Right lobe of liver (tissue), 4 donors: Measurements from ENCODE around the gene CROT.

Experiments used
- POLR2A ChIP-seq: fragments of 450-650 bp; IDR thresholded peaks from one replicate; pipeline ENCODE4 v1.6.1; 2017; ENCODE audit warnings: antibody characterized with exemption, mild to moderate bottlenecking
- TF ChIP-seq, protein P1 (sequence below), 4 donors: fragments of 200-600 bp in 3 of 4; fragments of 450-650 bp in 1 of 4; IDR thresholded peaks; one replicate each; pipeline versions ENCODE4 v1.5.1 to v1.8.0; 2016 to 2022; ENCODE audit warnings: antibody characterized with exemption in 4 of 4, mild to moderate bottlenecking in 2 of 4
- donor health status: DM: no; HTN: no; CAD: no.
- donor health status: DM: no; HTN: no; CAD: no.
- donor health status: DM: no; HTN: yes; CAD: no.

GRCh38 chr7:87413029-87413428, 67.6 kb downstream of the CROT start:
- TF ChIP-seq, protein P1, sequence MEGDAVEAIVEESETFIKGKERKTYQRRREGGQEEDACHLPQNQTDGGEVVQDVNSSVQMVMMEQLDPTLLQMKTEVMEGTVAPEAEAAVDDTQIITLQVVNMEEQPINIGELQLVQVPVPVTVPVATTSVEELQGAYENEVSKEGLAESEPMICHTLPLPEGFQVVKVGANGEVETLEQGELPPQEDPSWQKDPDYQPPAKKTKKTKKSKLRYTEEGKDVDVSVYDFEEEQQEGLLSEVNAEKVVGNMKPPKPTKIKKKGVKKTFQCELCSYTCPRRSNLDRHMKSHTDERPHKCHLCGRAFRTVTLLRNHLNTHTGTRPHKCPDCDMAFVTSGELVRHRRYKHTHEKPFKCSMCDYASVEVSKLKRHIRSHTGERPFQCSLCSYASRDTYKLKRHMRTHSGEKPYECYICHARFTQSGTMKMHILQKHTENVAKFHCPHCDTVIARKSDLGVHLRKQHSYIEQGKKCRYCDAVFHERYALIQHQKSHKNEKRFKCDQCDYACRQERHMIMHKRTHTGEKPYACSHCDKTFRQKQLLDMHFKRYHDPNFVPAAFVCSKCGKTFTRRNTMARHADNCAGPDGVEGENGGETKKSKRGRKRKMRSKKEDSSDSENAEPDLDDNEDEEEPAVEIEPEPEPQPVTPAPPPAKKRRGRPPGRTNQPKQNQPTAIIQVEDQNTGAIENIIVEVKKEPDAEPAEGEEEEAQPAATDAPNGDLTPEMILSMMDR (IDR thresholded peaks at IDR 0.05) = no peak
- TF ChIP-seq POLR2A = no peak
